Ovary (tissue), 9 donors: ENCODE measurements around the gene CCDC91. TPM values are rescaled to one million over a fixed set of nuclear protein-coding genes. Genes with fewer than 3 reads are reported as not detected.

Source experiments
- DNase-seq, 5 donors: peaks; one replicate each; pipeline ENCODE4 v3.0.0-alpha.2; 2019 to 2020
- H3K27ac ChIP-seq, 2 donors: fragments of 200-600 bp; one replicate each; pipeline versions ENCODE4 v1.5.1 to v1.8.0; 2019 to 2022
- H3K27me3 ChIP-seq: fragments of 200-600 bp; one replicate; pipeline ENCODE4 v1.8.0; 2022
- H3K36me3 ChIP-seq: fragments of 200-600 bp; sonication (generic); one replicate; pipeline ENCODE4 v1.5.1; 2019
- H3K4me1 ChIP-seq: one replicate; pipeline ENCODE4 v1.8.1; 2013; ENCODE audit warnings: mild to moderate bottlenecking, moderate library complexity; ENCODE audit not compliant: insufficient read depth
- H3K4me3 ChIP-seq: fragments of 200-600 bp; sonication (generic); one replicate; pipeline ENCODE4 v1.5.1; 2017
- H3K9me3 ChIP-seq, 2 donors: fragments of 200-600 bp in 1 of 2; sonication (generic) in 1 of 2; one replicate each; pipeline versions ENCODE4 v1.5.1 to v1.8.1; 2013 to 2019; ENCODE audit warnings: mild to moderate bottlenecking in 1 of 2, moderate library complexity in 1 of 2
- CTCF ChIP-seq, 3 donors: fragments of 450-650 bp in 2 of 3; fragments of 200-600 bp in 1 of 3; IDR thresholded peaks; one replicate each; pipeline versions ENCODE4 v1.5.1 to v1.8.0; 2016 to 2022; ENCODE audit warnings: antibody characterized with exemption in 3 of 3, mild to moderate bottlenecking in 1 of 3
- EP300 ChIP-seq: sonication (generic); formaldehyde crosslinking; IDR thresholded peaks from one replicate; pipeline ENCODE4 v1.6.1; 2017; ENCODE audit warnings: antibody characterized with exemption
- POLR2A ChIP-seq: fragments of 450-650 bp; IDR thresholded peaks from one replicate; pipeline ENCODE4 v1.6.1; 2017; ENCODE audit warnings: antibody characterized with exemption, mild to moderate bottlenecking, moderate library complexity
- WGBS, 3 donors: extraction: QIAGEN DNeasy Blood & Tissue Kit in 1 of 3; methylation state at CpG; one replicate each; pipeline versions ENCODE4 v1.1.5 to v1.1.7; 2013 to 2017; 5-methylcytosine and 5-hydroxymethylcytosine counted together
- intact Hi-C, 4 donors: fragments of 100-400 bp; cut with DNase I; formaldehyde crosslinking; loops; one replicate each; pipeline versions ENCODE4 v1.11.0 to v1.15.1; 2022 to 2023
- polyA plus RNA-seq, 2 donors: library from polyadenylated mRNA; stranded (reverse); fragments of 200-250 nt in 1 of 2; fragments of 350-450 nt in 1 of 2; fragmentation: Illumina TruSeq in 1 of 2; extraction: RNeasy Lipid Tissue Mini Kit (QIAGEN cat#74804) in 1 of 2; gene quantifications; one replicate each; pipeline ENCODE4 v1.2.3, GENCODE V29; 2013 to 2014
- total RNA-seq, 7 donors: library from RNA; depleted of rRNA in 2 of 7; stranded (reverse); fragments of >200 nt in 2 of 7; fragmentation: NEBNext Ultra II Directional in 3 of 7; extraction: Animal tissue kit (Norgen Biotek cat#: 25700) in 3 of 7; gene quantifications; one replicate each; pipeline versions ENCODE4 v1.1.0 to v1.2.4, GENCODE V29; 2016 to 2023
- donor health status: DM: no; HTN: no; CAD: no; lungs with moderate emphysema.
- donor health status: DM: no; HTN: no; CAD: no.
- donor health status: Bipolar disorder and iron deficiency.
- donor health status: DM: yes; HTN: yes; CAD: no.
- donor health status: DM: no; HTN: no; CAD: no.
- donor health status: DM: yes; HTN: yes; CAD: no.

The CCDC91 gene
- total and polyA plus RNA-seq, 9 donors, result 15.8 to 45.7 (median 36.2) TPM

GRCh38 chr12:28507867-28508266 is 317.6 kb downstream of the CCDC91 start:
- no peak for DNase-seq
- Histone ChIP-seq H3K4me3 (no peak overlapping the region), H3K9me3 (no peaks in the 10 kb centered on the region), H3K27me3 (no peaks in the 10 kb centered on the region), H3K27ac (no peak overlapping the region), H3K36me3 (no peaks in the 10 kb centered on the region), H3K4me1 (no peaks in the 10 kb centered on the region)
- no peak for TF ChIP-seq EP300
- no peak for TF ChIP-seq POLR2A
- no peak for TF ChIP-seq CTCF (IDR thresholded peaks at IDR 0.05)
- intact Hi-C loops, result no loop called here
- WGBS, 3 donors, result 89 to 93% (median 92%) methylated on average over 3 of the region's 3 CpGs

- H3K9me3 ChIP-seq, result no peaks in the 10 kb centered on the region
- DNase-seq, result no peak
- H3K36me3 ChIP-seq, result no peaks in the 10 kb centered on the region
- no peaks in the 10 kb centered on the region for H3K4me1 ChIP-seq
- WGBS, 3 donors, result 54 to 66% (median 62%) methylated on average over 6 of the region's 6 CpGs
- H3K4me3 ChIP-seq, result no peak overlapping the region
- H3K27ac ChIP-seq, result no peak overlapping the region
- intact Hi-C loops, result no loop called here
- no peak for TF ChIP-seq EP300
- TF ChIP-seq POLR2A, result no peak
- TF ChIP-seq CTCF (IDR thresholded peaks at IDR 0.05), result no peak
- no peaks in the 10 kb centered on the region for H3K27me3 ChIP-seq
Observed at GRCh38 chr12:28512406-28512805, 322.1 kb downstream of the CCDC91 start.

- no peaks in the 10 kb centered on the region for H3K9me3 ChIP-seq
- DNase-seq, result no peak
- no peaks in the 10 kb centered on the region for H3K4me1 ChIP-seq
- H3K4me3 ChIP-seq, result no peak overlapping the region
- H3K27me3 ChIP-seq, result no peaks in the 10 kb centered on the region
- 48 to 79% (median 75%) methylated on average over 1 of the region's 1 CpG for WGBS, 3 donors
- H3K36me3 ChIP-seq, result no peaks in the 10 kb centered on the region
- no peak for TF ChIP-seq CTCF (IDR thresholded peaks at IDR 0.05)
- TF ChIP-seq EP300, result no peak
- no peak for TF ChIP-seq POLR2A
- intact Hi-C loops, result no loop called here
- no peak overlapping the region for H3K27ac ChIP-seq
Observed at GRCh38 chr12:28512876-28513275, 322.6 kb downstream of the CCDC91 start.

- no peaks in the 10 kb centered on the region for H3K4me1 ChIP-seq
- H3K4me3 ChIP-seq, result no peak overlapping the region
- no peak for TF ChIP-seq POLR2A
- TF ChIP-seq EP300, result no peak
- TF ChIP-seq CTCF (IDR thresholded peaks at IDR 0.05), result no peak
- WGBS, 3 donors, result 86 to 99% (median 87%) methylated on average over 1 of the region's 1 CpG
- no peaks in the 10 kb centered on the region for H3K27me3 ChIP-seq
- intact Hi-C loops, result no loop called here
- DNase-seq, result no peak
- H3K27ac ChIP-seq, result no peak overlapping the region
- no peaks in the 10 kb centered on the region for H3K9me3 ChIP-seq
- H3K36me3 ChIP-seq, result no peaks in the 10 kb centered on the region
Observed at GRCh38 chr12:28513983-28514382, 323.7 kb downstream of the CCDC91 start.

GRCh38 chr12:28517101-28517500 is 326.8 kb downstream of the CCDC91 start:
- H3K4me3 ChIP-seq, result no peak overlapping the region
- H3K36me3 ChIP-seq, result no peaks in the 10 kb centered on the region
- DNase-seq, result no peak
- intact Hi-C loops, result no loop called here
- TF ChIP-seq POLR2A (no peak), EP300 (no peak), CTCF (IDR thresholded peaks at IDR 0.05) (no peak)
- no peaks in the 10 kb centered on the region for H3K27me3 ChIP-seq
- no peaks in the 10 kb centered on the region for H3K4me1 ChIP-seq
- H3K9me3 ChIP-seq, result no peaks in the 10 kb centered on the region
- WGBS, 3 donors, result 16 to 38% (median 17%) methylated on average over 1 of the region's 1 CpG
- H3K27ac ChIP-seq, result no peak overlapping the region
